Inflammatory macrophage treated with lipopolysaccharide for 1 hour (primary cell): ENCODE measurements around the gene ANKRD34A.
"Not testable (repeated sequence)": the region's sequence is repeated elsewhere in the genome, so short reads cannot be mapped to it uniquely, and the experiment has no call there.

Experiments
- DNase-seq, 2 donors: peaks; one replicate each; pipeline ENCODE4 v3.0.0-alpha.2; 2020 to 2022

The ANKRD34A gene

DNA sequence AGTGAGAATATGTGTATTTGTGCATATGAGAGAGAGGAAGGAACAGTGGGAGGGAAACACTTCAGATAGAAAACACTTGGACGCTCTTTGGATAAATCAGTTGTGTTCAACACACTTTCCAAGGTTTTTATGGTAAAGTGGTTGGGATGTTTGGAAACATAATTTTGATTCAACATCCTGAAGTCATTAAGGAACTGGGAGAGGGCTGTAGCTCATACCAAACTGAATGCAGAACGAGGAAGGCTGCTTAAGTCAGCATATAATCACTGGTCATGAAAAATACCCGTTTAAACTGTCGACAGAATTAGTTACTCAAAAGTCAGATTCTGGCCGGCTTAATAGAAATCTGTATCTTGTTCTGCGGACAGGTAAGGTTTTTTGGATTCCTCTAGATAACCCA is 21.5 kb downstream of the ANKRD34A start:
- DNase-seq, result no peak

DNA sequence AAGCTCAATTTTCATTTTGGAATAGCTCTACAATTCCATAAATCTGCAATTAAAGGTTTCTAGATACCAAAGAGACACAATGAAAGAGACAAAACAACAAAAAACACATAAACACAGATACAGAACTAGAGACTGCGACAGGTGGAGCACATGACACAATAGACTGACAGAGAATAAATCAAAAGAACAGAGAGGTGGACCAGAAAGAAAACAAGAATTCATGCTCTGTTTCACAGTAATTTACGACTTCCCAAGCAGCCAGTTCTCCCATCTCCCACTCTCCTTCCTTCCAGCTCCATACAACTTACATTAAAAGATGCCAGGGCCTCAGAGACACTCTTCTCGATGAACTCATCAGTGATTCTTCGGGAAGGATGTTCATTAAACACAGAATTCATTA is 22.0 kb downstream of the ANKRD34A start:
- DNase-seq, result no peak

DNA sequence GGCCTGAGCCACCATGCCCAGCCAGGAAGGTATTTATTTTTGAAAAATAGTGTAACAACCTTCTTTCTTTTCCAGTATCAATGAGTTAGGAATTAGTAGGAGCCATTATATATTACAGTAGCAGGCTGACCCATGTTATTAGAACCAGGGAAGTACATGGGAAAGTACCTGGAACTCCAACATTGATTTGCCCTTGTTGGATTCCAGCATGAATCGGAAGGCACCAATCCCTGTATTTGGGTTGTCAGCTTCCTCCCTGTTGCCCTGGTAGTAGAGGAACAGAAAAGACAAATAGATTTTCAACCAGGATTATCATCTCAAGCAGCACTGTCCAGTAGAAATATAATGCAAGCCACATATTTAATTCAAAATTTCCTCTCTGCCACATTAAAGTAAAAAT is 26.9 kb downstream of the ANKRD34A start:
- DNase-seq, result peak in 1 of 2 donors; percentile 47

DNA sequence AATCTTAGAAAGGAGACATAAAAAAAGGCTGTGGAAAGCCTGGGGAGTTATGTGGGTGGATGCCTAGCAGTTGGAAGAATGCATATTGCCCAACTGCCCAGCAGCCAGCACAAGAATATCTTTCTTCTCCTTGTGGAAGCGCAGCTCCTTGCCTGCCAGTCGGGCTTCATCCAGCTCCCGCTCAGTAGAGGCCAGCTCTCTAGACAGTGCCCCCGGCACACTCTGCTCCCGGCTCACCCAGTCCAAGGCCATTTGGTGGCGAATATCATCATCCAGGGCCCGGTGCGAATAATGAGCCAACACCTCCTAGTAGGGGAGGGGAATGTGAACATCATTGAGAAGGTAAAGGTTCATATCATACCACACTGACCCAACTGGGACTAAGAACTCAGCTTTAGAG is 28.1 kb downstream of the ANKRD34A start:
- DNase-seq, result no peak

DNA sequence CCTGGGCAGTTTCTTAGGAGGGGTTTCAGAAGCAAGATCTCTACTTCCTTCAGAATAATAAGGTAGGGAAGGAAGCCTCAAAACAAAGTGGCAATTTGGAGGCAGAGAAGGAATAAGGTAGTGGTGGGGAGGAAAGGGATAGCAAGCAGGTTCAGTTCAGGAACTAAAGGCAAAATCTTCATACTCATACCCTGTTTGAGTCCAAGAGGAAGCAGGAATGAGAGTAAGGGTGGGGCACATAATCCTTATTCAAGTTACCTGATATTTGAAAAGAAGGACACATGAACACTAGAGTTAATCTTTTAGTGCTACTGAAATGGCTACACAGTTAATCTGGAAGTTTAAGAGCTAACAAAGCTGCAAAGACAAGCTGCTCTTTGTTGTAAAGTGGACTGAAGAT is 28.7 kb downstream of the ANKRD34A start:
- DNase-seq, result no peak

DNA sequence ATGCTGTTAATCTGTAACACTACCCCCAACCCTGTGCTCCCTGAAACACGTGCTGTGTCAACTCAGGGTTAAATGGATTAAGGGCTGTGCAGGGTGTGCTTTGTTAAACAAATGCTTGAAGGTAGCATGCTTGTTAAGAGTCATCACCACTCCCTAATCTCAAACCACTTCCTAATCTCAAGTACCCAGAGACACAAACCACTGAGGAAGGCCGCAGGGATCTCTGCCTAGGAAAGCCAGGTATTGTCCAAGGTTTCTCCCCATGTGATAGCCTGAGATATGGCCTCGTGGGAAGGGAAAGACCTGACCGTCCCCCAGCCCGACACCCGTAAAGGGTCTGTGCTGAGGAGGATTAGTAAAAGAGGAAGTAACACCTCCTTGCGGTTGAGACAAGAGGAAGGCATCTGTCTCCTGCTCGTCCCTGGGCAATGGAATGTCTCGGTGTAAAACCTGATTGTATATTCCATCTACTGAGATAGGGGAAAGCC is 31.8 kb downstream of the ANKRD34A start:
- not testable (repeated sequence) for DNase-seq

DNA sequence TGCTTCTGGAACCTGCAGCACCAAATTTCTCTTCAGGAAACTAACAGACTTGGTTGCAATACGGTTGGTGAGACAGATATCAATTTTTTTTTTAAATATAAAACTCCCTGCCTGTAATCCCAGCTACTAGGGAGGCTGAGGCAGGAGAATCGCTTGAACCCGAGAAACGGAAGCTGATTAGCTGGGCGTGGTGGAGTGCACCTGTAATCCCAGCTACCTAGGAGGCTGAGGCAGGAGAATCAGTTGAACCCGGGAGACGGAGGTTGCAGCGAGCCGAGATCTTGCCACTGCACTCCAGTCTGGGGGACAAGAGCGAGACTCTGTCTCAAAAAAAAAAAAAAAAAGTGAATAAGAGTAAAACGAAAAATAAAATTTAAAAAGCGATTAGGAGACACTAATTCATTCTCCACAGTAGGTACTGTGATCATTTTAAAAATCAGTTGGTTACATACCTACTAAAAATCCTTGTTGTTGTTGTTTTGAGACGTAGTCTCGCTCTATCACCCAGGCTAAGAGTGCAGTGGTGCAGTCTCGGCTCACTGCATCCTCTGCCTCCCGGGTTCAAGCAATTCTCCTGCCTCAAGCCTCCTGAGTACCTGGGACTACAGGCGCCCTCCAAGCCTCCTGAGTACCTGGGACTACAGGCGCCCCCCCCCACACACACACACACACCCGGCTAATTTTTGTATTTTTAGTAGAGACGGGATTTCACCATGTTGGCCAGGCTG is 36.3 kb downstream of the ANKRD34A start:
- DNase-seq, result no peak

DNA sequence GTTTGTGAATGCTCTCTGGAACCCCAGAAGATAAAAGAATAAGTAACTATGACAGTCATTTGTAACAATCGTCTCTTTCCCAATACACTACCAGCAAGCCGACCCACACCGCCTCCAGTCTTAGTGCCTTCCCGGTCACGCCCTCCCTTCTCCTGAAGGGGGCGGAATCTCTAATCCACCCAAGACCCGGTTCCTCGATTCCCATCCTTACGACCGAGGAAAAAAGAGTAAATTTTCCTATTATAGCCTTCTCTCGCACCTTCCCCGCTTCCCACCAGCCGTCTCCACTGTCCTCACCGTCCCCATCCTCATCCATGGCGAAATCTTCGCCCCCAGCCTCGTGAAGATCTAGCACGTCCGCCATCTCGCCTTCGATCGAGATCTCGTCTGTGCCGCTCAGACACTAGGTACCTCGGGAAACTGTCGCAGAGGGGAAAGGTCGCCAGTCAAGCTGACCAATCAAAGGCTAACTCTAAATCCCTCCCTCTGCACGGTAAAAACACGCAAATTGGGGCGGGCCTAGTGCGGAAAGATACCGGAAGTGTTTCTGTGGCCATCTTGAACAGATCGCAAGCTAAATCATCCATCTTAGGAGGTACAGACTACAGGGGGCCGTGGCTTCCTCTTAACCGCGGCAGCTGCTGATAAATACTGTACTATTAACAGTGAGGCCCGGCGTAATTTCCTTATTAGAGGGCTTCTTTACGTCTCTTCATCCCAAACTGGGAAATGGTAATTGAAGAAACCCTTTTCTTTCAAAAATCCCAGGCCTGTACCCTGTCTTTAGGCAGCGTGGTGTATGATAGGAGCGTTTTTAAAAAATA is 37.1 kb downstream of the ANKRD34A start, which contains the start of gene RBM8A:
Gene RBM8A, minus strand, starts transcription at position 422 of the 824 bp plus-strand sequence. Its CDS starts 58 bp downstream, at position 364.
- DNase-seq, result peak; percentile 98

DNA sequence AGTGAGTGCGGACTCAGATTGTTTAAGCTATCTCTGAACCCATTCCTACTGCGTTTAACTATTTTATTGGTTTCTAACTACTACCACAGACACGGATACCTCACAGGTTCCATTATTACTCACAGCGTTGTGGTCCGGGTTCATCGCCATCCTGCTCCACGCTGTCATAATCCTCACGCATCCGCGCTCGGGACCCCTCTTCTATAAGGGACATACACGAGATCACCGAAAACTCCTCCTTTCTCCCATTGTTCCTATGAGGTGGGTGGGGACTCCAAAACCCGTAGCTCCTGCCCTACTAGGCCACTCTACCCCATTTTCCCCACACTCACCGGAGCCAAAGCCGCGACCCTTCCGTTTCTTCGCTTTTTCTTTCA is 37.7 kb downstream of the ANKRD34A start:
- DNase-seq, result no peak

DNA sequence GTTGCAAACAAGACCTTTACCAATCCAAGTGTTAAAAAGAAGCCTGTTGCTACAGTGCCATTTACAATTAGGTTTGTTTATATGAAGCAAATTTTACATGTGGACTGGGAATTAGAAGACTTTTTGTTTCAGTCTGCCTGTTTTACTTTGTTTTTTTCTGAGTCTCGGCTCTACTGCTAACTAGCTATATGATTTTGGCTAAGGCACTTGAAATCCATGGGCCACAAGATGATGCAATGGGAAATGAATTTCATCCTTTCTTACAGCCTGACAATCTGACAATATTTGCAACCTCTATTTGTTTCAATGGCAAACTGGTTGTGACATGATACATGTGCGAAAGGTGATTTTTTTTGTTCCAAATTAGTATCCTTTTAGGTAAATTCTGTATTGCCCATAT is 42.1 kb downstream of the ANKRD34A start:
- DNase-seq, result no peak

DNA sequence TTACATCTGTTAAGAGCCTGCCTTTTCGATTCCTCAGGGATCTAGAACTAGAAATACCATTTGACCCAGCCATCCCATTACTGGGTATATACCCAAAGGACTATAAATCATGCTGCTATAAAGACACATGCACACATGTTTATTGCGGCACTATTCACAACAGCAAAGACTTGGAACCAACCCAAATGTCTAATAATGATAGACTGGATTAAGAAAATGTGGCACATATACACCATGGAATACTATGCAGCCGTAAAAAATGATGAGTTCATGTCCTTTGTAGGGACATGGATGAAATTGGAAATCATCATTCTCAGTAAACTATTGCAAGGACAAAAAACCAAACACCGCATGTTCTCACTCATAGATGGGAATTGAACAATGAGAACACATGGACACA is 44.1 kb downstream of the ANKRD34A start:
- DNase-seq, result not testable (repeated sequence)

DNA sequence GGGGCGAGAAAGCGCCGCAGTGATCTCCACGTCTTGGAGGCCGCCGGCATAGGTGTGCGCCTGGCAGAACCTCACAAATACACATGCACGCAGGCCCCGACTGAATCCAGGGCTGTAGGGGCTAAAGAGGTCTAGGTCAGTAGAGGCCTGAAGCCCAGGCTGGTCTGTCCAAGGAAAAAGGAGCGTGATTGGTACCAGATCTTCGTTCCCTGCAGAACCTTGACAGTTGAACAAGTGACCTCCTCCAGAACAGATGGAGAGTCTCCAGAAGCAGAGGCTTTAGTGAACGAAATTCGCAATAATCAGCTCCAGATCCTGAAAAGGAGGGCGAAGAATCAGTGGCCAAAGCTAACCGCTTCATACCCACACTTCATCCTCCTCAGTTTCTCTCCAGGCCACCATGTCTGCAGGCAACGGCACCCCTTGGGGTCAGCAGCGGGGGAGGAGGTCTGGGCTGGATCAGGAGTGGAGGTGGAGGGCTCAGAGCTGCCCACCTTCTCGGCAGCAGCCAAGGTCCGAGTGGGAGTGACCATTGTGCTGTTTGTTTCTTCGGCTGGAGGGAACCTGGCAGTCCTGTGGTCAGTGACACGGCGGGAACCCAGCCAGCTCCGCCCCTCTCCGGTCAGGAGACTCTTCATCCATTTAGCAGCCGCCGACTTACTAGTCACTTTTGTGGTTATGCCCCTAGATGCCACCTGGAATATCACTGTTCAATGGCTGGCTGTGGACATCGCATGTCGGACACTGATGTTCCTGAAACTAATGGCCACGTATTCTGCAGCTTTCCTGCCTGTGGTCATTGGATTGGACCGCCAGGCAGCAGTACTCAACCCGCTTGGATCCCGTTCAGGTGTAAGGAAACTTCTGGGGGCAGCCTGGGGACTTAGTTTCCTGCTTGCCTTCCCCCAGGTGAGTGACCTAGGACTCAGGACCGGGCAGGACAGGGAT is 45.1 kb downstream of the ANKRD34A start:
- peak; percentile 21 to 25 for DNase-seq

DNA sequence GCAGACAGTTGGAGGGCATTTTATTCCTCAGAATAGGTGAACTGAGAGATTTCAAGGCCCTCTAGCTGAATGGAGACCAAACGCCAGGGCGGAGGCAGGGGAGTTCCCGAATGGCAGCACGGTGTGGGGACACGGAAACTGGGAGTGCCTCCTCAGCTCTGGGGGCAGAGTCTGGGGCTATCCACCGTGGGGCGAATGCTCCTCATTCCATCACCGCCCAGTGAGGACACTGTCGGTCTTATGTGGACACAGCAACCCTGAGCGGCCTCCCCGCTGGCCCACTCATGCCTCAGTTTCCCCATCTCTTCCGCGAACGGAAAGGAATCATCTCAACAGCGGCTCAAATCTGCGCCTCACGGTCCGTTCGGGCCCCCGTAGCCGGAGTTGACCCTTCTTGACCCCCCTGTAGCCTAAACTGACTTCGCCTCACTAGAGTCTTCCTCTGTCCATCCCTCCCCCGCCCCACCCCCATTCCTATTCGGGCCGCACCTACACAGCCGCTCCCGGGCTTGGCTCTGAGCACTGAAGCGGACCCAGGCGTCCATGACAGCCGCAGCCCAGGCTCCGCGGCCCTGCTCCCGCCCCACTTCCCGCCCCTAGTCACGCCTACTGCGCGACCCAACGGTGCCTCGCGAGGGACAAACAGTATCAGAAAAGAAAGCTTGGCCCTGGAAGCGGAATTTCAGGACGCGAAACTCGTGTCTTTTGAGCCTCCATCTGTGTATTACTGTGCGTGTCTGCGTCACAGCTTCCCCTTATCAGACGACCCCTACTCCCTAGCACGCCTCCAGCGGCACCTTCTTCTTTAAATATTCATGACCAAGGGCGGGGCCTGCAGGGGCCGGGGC is 46.0 kb downstream of the ANKRD34A start, which contains the start of gene PEX11B:
Gene PEX11B, minus strand, starts transcription at position 574 of the 848 bp plus-strand sequence. Its CDS starts 29 bp downstream, at position 545.
- DNase-seq, result peak; percentile 83 to 88

DNA sequence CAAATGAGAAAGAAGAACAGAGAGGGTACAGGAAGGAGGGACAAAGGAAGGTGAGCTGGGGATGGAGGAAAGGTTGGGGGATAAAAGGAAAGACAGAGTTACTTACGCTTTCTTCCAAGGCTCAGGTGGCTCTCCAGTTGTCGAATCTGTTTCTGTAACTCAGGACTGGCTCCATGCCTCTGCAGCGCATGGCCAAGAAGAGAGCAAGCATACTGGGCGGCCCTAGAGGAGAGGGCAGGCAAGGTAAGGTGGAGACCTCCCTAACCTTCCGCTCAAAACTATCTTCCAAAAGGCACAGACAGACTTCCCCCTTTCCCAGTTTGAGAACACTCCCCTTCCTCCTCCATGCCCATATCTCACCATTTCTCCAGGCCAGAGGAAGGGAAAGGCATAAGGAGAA is 46.8 kb downstream of the ANKRD34A start:
- DNase-seq, result no peak

DNA sequence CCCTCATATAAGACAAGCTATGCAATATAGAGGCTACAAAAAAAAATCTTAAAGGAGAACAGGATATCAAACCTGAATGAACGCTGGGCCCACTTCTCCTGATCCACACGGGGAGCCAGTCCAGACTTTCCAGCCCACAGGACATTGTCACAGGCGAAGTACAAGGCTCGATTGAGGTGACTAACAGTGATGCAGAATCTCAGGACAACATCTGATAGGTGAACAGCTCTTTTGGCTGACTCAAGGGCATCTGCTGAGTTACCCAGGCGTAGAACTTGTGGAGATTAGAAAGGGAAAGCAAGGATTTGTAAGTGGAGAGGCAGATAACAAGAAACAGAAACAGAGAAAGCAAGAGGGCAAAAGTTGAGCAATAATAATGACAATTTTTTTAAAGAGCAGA is 47.6 kb downstream of the ANKRD34A start:
- DNase-seq, result no peak

DNA sequence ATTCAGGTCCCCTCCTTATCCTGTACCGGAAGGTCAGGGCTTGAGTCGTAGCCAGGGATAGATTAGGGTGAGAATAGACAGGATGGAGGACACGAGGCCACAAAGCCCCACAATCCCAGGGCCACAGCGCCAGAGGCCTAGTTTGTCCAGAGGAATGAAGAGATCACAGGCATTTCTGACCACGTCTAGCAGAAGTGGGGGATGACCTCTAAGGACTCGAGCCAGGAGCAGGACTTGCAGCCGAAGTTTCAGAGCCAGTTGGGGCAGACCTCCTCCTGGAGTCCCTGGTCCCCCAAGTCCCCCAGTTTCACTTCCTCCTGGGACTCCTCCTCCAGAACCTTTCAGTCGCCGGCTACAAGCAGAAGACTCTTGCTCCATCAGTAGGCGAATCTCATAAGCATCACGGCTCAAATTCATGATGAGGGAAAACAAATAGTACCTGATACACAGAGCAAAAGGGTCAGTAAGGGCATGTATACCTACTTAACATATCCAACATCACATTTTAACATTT is 52.2 kb downstream of the ANKRD34A start:
- no peak for DNase-seq
